Measurements from ENCODE around the gene DDX24.

DNA sequence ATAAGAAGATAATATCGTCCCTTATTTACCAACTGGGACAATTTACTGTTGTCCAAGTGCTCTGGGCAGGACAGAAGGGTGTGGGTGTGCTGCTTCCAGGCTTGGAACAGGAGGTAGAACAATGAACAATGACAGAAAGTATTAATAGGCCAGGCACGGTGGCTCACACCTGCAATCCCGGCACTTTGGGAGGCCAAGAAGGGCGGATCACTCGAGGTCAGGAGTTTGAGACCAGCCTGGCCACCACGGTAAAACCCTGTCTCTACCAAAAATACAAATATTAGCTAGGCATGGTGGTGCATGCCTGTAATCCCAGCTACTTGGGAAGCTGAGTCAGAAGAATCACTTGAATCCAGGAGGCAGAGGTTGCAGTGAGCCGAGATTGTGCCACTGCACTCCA is 32.1 kb upstream of the DDX24 start:
- TF ChIP-seq CTCF (IDR thresholded peaks at IDR 0.05): no peak
- TF ChIP-seq POLR2A (IDR thresholded peaks at IDR 0.05): no peak

All from adrenal gland (tissue), 5 donors.